ENCODE measurements around the gene STOML2. TPM values are rescaled to one million over a fixed set of nuclear protein-coding genes. Genes with fewer than 3 reads are reported as not detected.

The STOML2 gene
- total and polyA plus RNA-seq, 2 donors (not counting 1 experiment from before 2014, with no cell fraction given) = 58.9 to 64.6 TPM

GRCh38 chr9:35085078-35085477, 17.9 kb downstream of the STOML2 start:
- peaks cover 9 to 34% of the 10 kb centered on the region in 2 experiments for H3K36me3 ChIP-seq (replicated peaks in 1 of 2; ENCODE audit: control extremely low read depth in 1 of 2, control insufficient read depth in 1 of 2, extremely low read depth in 1 of 2, insufficient read depth in 2 of 2, low read length in 1 of 2)
- H3K79me2 ChIP-seq (ENCODE audit: control insufficient read depth, insufficient read depth, low read length) = no peaks in the 10 kb centered on the region
- no peak overlapping the region for H3K27ac Mint-ChIP-seq
- H3K27me3 ChIP-seq (replicated peaks in 1 of 4; ENCODE audit: control extremely low read depth in 1 of 4, control insufficient read depth in 3 of 4, insufficient read depth in 4 of 4, low read length in 3 of 4) = no peaks in the 10 kb centered on the region
- H3K4me2 ChIP-seq (replicated peaks; ENCODE audit: low read depth, low read length, poor library complexity, severe bottlenecking) = no peak overlapping the region
- H3K9me3 Mint-ChIP-seq (ENCODE audit: insufficient read depth) = no peaks in the 10 kb centered on the region
- H3K4me1 ChIP-seq (ENCODE audit: control insufficient read depth in 2 of 2, insufficient read depth in 2 of 2, low read length in 2 of 2) = peaks cover 3 to 4% of the 10 kb centered on the region in 2 donors
- no peak for DNase-seq
- ATAC-seq (ENCODE audit: low read depth) = no peak
- no peak overlapping the region for H3K4me3 Mint-ChIP-seq
- H3K9ac ChIP-seq (ENCODE audit: low read length) = no peak overlapping the region
- intact Hi-C loops (cut with micrococcal nuclease) = no loop called here
- no peaks in the 10 kb centered on the region for H3K27me3 Mint-ChIP-seq
- TF ChIP-seq CTCF (IDR thresholded peaks at IDR 0.05) (no peak), EZH2 (IDR thresholded peaks at IDR 0.05; ENCODE audit: borderline replicate concordance, insufficient read depth, low read depth, low read length, poor library complexity, severe bottlenecking) (no peak)
- no peak overlapping the region for H3K4me3 ChIP-seq (ENCODE audit: control extremely low read depth in 1 of 5, extremely low read depth in 1 of 5, insufficient read depth in 1 of 5, low read depth in 2 of 5, low read length in 4 of 5)
- no peak overlapping the region for H3K27ac ChIP-seq (ENCODE audit: low read length in 2 of 2)
- CTCF ChIA-PET = no interaction called here
- no peaks in the 10 kb centered on the region for H3K9me3 ChIP-seq (ENCODE audit: control extremely low read depth in 1 of 3, control insufficient read depth in 2 of 3, insufficient read depth in 1 of 3, low read length in 2 of 3)
- H3K4me1 Mint-ChIP-seq = peaks cover 2% of the 10 kb centered on the region
- no peak overlapping the region for H2AFZ ChIP-seq (ENCODE audit: insufficient read depth, low read depth, low read length, poor library complexity, severe bottlenecking)
- H4K20me1 ChIP-seq (ENCODE audit: control insufficient read depth, insufficient read depth, low read length, poor library complexity, severe bottlenecking) = no peaks in the 10 kb centered on the region
- WGBS (ENCODE audit: insufficient coverage) = no CpG with 5 or more reads among the region's 2 CpGs
- POLR2A ChIA-PET = no interaction called here
